ENCODE data around the gene NPAS4.
"Not testable (repeated sequence)": the region's sequence is repeated elsewhere in the genome, so short reads cannot be mapped to it uniquely, and the experiment has no call there.

The NPAS4 gene

GRCh38 chr11:66420671-66421476 is at the start of gene NPAS4:
NPAS4 (plus strand) TSS chr11:66421035; CDS start chr11:66421180, 145 bp downstream.
- TF ChIP-seq CTCF (IDR thresholded peaks at IDR 0.05; ENCODE audit: low read length, missing control alignments) = no peak
- no peak within 1 kb of the TSS for H3K4me3 ChIP-seq (replicated peaks; ENCODE audit: low read depth, low read length)
- no peak for DNase-seq (ENCODE audit: low read depth)

GRCh38 chr11:66371627-66372415 is 49.0 kb upstream of the NPAS4 start, which contains the start of gene SLC29A2:
SLC29A2 (minus strand) TSS chr11:66371760; CDS start chr11:66371591, 169 bp downstream.
- no peak for TF ChIP-seq CTCF (IDR thresholded peaks at IDR 0.05; ENCODE audit: low read length, missing control alignments)
- no peak for DNase-seq (ENCODE audit: low read depth)
- H3K4me3 ChIP-seq (replicated peaks; ENCODE audit: low read depth, low read length) = peak within 1 kb of the TSS; percentile 56

GRCh38 chr11:66373265-66373664 is 47.6 kb upstream of the NPAS4 start:
- H3K4me3 ChIP-seq (replicated peaks; ENCODE audit: low read depth, low read length) = no peak overlapping the region
- no peak for TF ChIP-seq CTCF (IDR thresholded peaks at IDR 0.05; ENCODE audit: low read length, missing control alignments)
- no peak for DNase-seq (ENCODE audit: low read depth)

GRCh38 chr11:66373690-66374287 is 47.0 kb upstream of the NPAS4 start:
- not testable (repeated sequence) for H3K4me3 ChIP-seq (replicated peaks; ENCODE audit: low read depth, low read length); DNase-seq (ENCODE audit: low read depth)

GRCh38 chr11:66380264-66380663 is 40.6 kb upstream of the NPAS4 start:
- DNase-seq (ENCODE audit: low read depth); H3K4me3 ChIP-seq (replicated peaks; ENCODE audit: low read depth, low read length): not testable (repeated sequence)

GRCh38 chr11:66384316-66384715 is 36.5 kb upstream of the NPAS4 start:
- not testable (repeated sequence) for H3K4me3 ChIP-seq (replicated peaks; ENCODE audit: low read depth, low read length); DNase-seq (ENCODE audit: low read depth)

- peak; percentile 93 for DNase-seq (ENCODE audit: low read depth)
- H3K4me3 ChIP-seq (replicated peaks; ENCODE audit: low read depth, low read length) = peak overlapping the region; percentile 28
- no peak for TF ChIP-seq CTCF (IDR thresholded peaks at IDR 0.05; ENCODE audit: low read length, missing control alignments)
These were observed 34.4 kb upstream of the NPAS4 start for GRCh38 chr11:66386171-66387069.

Measured in fibroblast of pulmonary artery (primary cell).